Endothelial cell (in vitro differentiated cells): Measurements from ENCODE around the gene CMTR1. TPM values are rescaled to one million over a fixed set of nuclear protein-coding genes. Genes with fewer than 3 reads are reported as not detected.

Experiments
- DNase-seq: peaks from one replicate; pipeline ENCODE4 v3.0.0; 2021; ENCODE audit warnings: low spot score
- H3K27ac Mint-ChIP-seq: one replicate; pipeline ENCODE4 v1.8.0; 2021; ENCODE audit warnings: mixed read lengths, inconsistent platforms; ENCODE audit not compliant: unreplicated experiment
- H3K27me3 Mint-ChIP-seq: one replicate; pipeline ENCODE4 v1.8.0; 2021; ENCODE audit warnings: mild to moderate bottlenecking, moderate library complexity, mixed read lengths, inconsistent platforms; ENCODE audit not compliant: unreplicated experiment
- H3K36me3 Mint-ChIP-seq: one replicate; pipeline ENCODE4 v1.8.0; 2021; ENCODE audit warnings: mild to moderate bottlenecking, low read depth, mixed read lengths, inconsistent platforms; ENCODE audit not compliant: unreplicated experiment
- H3K4me1 Mint-ChIP-seq: one replicate; pipeline ENCODE4 v1.8.0; 2021; ENCODE audit warnings: mild to moderate bottlenecking, mixed read lengths, inconsistent platforms; ENCODE audit not compliant: unreplicated experiment
- H3K4me3 Mint-ChIP-seq: one replicate; pipeline ENCODE4 v1.8.0; 2021; ENCODE audit warnings: mild to moderate bottlenecking, mixed read lengths, inconsistent platforms; ENCODE audit not compliant: unreplicated experiment
- H3K9me3 Mint-ChIP-seq: one replicate; pipeline ENCODE4 v1.8.0; 2021; ENCODE audit warnings: mixed read lengths, inconsistent platforms; ENCODE audit not compliant: unreplicated experiment
- total RNA-seq: library from RNA; stranded (reverse); fragmentation: NEBNext Ultra II Directional; extraction: Animal tissue kit (Norgen Biotek cat#: 25700); gene quantifications from one replicate; pipeline ENCODE4 v1.2.1, GENCODE V29; 2021; ENCODE audit not compliant: unreplicated experiment
- TF ChIP-seq, protein P1 (sequence below): fragments of 200-600 bp; sonication (generic); IDR thresholded peaks from one replicate; pipeline ENCODE4 v1.5.0; 2021; ENCODE audit warnings: antibody characterized with exemption; ENCODE audit not compliant: unreplicated experiment

CMTR1 gene
- total RNA-seq, 1 donor from 2014 or later = 50.0 TPM

DNA sequence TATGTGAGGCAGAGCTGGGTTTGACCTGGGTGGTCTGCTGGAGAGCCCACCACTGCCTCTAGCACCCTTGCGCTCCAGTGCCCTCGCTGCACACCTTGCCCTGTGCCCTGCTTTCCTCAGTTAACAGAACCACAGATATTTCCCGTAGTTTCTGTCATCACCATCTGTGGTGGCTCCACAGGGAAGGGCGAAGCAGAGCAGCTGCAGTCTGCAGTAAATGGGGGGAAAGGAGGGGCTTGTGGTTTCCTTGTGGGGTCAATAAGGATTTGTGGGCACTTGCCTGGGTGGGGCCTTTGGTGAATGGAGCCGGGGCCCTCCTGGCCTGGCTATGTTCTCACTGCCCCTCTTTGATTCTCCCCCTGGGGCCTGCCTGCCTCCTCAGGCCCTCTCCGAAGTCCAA, 87.9 kb downstream of the CMTR1 start:
- Mint-ChIP-seq H3K4me1 (no peaks in the 10 kb centered on the region), H3K27me3 (peaks cover 3% of the 10 kb centered on the region), H3K36me3 (no peaks in the 10 kb centered on the region), H3K4me3 (no peak overlapping the region), H3K9me3 (no peaks in the 10 kb centered on the region), H3K27ac (no peak overlapping the region)
- no peak for DNase-seq
- TF ChIP-seq, protein P1, sequence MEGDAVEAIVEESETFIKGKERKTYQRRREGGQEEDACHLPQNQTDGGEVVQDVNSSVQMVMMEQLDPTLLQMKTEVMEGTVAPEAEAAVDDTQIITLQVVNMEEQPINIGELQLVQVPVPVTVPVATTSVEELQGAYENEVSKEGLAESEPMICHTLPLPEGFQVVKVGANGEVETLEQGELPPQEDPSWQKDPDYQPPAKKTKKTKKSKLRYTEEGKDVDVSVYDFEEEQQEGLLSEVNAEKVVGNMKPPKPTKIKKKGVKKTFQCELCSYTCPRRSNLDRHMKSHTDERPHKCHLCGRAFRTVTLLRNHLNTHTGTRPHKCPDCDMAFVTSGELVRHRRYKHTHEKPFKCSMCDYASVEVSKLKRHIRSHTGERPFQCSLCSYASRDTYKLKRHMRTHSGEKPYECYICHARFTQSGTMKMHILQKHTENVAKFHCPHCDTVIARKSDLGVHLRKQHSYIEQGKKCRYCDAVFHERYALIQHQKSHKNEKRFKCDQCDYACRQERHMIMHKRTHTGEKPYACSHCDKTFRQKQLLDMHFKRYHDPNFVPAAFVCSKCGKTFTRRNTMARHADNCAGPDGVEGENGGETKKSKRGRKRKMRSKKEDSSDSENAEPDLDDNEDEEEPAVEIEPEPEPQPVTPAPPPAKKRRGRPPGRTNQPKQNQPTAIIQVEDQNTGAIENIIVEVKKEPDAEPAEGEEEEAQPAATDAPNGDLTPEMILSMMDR = no peak

DNA sequence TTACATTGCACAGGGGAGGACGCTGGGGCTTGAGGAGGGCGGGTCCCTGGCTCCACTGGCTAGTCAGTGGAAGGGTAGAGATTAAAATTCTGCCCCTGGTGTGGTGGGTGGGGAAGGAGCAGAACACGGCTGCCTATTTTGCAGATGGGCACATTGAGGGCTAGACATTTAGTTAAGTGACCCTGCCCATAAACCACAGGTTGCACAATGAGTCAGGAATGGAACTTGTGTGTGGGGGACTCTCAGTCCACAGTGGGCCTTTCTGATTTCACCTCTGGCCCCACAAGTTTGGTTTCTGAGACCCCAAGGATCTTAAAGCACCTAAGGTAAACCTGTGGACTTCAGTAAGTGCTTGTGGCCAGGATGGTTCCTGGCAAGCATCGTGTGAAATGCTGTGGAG, 88.7 kb downstream of the CMTR1 start:
- no peak for DNase-seq
- TF ChIP-seq, protein P1 = no peak
- no peak overlapping the region for H3K4me3 Mint-ChIP-seq
- no peaks in the 10 kb centered on the region for H3K4me1 Mint-ChIP-seq
- H3K36me3 Mint-ChIP-seq = no peaks in the 10 kb centered on the region
- no peak overlapping the region for H3K27ac Mint-ChIP-seq
- H3K27me3 Mint-ChIP-seq = peaks cover 3% of the 10 kb centered on the region
- no peaks in the 10 kb centered on the region for H3K9me3 Mint-ChIP-seq

- no peaks in the 10 kb centered on the region for H3K36me3 Mint-ChIP-seq
- no peak for DNase-seq
- peaks cover 1% of the 10 kb centered on the region for H3K27me3 Mint-ChIP-seq
- H3K27ac Mint-ChIP-seq = no peak overlapping the region
- H3K4me3 Mint-ChIP-seq = no peak overlapping the region
- no peaks in the 10 kb centered on the region for H3K4me1 Mint-ChIP-seq
- no peaks in the 10 kb centered on the region for H3K9me3 Mint-ChIP-seq
- TF ChIP-seq, protein P1 = no peak
These were observed 89.8 kb downstream of the CMTR1 start for GRCh38 chr6:37522836-37523235.

GRCh38 chr6:37523412-37523811, 90.4 kb downstream of the CMTR1 start:
- no peaks in the 10 kb centered on the region for H3K9me3 Mint-ChIP-seq

More at GRCh38 chr6:37523412-37523811, 90.4 kb downstream of the CMTR1 start:
- Mint-ChIP-seq H3K27me3 (peaks cover 1% of the 10 kb centered on the region), H3K4me3 (no peak overlapping the region), H3K36me3 (no peaks in the 10 kb centered on the region), H3K27ac (no peak overlapping the region), H3K4me1 (no peaks in the 10 kb centered on the region)
- TF ChIP-seq, protein P1 = no peak
- DNase-seq = no peak
